Prostate gland (tissue), 2 donors: ENCODE measurements around the gene EFCAB14.

Experiments
- POLR2A ChIP-seq: fragments of 450-650 bp; IDR thresholded peaks from one replicate; pipeline ENCODE4 v1.6.1; 2016; ENCODE audit warnings: antibody characterized with exemption, mild to moderate bottlenecking
- TF ChIP-seq, protein P1 (sequence below), 4 experiments: fragments of 200-600 bp in 2 of 4; fragments of 450-650 bp in 2 of 4; sonication (generic) in 2 of 4; IDR thresholded peaks; 1 replicate in 3 of 4; 2 replicates in 1 of 4; pipeline ENCODE4 v1.5.1; 2016 to 2019; ENCODE audit warnings: antibody characterized with exemption in 4 of 4, mild to moderate bottlenecking in 2 of 4, moderate library complexity in 2 of 4

DNA sequence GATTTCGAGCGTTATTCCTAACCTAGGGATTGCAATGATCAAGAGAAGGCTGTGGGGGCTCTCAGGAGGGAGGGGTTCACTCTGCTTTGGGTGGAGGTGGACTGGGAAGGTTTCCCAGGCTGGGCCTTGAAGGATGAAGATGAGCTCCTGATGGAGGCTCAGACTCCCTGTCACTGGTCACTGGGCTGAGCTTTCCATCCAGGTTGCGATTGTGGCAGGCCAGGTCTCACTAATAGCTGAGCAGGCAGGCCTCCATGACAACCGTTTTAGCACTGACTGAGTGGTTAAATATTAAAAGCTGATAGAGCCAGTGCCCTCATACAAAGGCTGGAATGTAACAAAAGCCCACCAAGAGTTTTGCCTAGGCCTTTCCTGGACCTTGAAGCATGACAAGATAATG is 36.2 kb upstream of the EFCAB14 start:
- no peak for TF ChIP-seq POLR2A
- TF ChIP-seq, protein P1, sequence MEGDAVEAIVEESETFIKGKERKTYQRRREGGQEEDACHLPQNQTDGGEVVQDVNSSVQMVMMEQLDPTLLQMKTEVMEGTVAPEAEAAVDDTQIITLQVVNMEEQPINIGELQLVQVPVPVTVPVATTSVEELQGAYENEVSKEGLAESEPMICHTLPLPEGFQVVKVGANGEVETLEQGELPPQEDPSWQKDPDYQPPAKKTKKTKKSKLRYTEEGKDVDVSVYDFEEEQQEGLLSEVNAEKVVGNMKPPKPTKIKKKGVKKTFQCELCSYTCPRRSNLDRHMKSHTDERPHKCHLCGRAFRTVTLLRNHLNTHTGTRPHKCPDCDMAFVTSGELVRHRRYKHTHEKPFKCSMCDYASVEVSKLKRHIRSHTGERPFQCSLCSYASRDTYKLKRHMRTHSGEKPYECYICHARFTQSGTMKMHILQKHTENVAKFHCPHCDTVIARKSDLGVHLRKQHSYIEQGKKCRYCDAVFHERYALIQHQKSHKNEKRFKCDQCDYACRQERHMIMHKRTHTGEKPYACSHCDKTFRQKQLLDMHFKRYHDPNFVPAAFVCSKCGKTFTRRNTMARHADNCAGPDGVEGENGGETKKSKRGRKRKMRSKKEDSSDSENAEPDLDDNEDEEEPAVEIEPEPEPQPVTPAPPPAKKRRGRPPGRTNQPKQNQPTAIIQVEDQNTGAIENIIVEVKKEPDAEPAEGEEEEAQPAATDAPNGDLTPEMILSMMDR (IDR thresholded peaks at IDR 0.05), result no peak
